ENCODE data around the gene SLC35G6.
"Not testable (repeated sequence)": the region's sequence is repeated elsewhere in the genome, so short reads cannot be mapped to it uniquely, and the experiment has no call there.

The SLC35G6 gene

DNA sequence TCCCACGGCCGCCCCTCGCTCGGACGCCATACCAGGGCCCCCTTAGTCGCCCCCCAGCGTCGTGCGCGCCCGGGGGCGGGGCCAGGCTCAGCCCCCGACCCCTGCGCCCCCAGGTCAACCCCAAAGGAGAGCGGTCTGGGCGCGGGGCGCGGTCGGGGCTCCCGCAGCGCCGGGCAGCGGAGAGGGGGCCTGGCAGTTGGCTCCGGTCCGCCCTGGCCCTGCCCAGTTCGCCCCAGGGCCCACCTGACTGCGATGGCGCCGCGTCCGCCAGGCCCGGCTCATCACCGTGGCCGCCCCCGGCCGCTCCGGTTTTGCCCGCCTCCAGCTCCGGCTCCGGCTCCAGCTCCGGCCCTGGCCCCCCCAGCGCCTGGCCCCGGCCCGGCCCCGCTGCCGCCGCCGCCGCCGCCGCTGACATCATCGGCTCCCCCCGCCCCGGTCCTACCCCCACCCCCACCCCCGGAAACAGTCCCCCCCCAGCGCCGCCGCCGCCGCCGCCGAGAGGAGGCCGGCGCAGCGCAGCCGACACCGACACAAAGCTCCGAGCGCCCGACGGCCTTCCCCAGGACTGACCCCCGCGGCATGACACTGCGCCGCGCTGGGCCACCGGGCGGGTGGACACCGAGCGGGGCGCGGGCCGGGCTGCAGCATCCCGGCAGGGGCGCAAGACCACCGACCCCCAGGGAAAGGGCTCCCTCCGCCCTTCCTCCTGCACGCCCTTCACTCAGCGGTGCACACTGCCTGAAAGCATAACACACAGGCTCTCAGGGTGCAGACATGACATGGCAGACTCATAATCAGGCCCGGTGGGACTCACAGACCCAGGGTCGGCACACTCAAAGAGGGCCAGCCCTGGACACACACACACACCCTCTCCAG, 1.8 kb upstream of the SLC35G6 start, which contains the start of gene ZBTB4:
Gene ZBTB4 (minus strand): TSS at position 419 of the 876 bp plus-strand sequence. CDS start 12,830 bp downstream, outside the sequence.
- DNase-seq: peak; percentile 72

DNA sequence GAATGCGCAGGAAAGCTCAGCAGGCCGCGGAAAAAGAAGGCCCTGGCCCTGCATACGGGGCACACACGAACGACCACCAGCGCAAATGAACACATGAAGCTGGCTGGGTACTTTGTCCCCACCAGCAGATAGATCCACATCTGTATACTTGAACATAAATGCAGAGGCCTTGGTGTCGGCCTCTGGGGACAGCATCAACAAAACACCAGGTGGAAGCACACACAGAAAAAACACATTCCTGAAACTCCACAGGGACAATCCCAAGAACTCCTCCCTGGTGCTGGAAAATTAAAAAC, 1.2 kb upstream of the SLC35G6 start:
- DNase-seq: no peak

DNA sequence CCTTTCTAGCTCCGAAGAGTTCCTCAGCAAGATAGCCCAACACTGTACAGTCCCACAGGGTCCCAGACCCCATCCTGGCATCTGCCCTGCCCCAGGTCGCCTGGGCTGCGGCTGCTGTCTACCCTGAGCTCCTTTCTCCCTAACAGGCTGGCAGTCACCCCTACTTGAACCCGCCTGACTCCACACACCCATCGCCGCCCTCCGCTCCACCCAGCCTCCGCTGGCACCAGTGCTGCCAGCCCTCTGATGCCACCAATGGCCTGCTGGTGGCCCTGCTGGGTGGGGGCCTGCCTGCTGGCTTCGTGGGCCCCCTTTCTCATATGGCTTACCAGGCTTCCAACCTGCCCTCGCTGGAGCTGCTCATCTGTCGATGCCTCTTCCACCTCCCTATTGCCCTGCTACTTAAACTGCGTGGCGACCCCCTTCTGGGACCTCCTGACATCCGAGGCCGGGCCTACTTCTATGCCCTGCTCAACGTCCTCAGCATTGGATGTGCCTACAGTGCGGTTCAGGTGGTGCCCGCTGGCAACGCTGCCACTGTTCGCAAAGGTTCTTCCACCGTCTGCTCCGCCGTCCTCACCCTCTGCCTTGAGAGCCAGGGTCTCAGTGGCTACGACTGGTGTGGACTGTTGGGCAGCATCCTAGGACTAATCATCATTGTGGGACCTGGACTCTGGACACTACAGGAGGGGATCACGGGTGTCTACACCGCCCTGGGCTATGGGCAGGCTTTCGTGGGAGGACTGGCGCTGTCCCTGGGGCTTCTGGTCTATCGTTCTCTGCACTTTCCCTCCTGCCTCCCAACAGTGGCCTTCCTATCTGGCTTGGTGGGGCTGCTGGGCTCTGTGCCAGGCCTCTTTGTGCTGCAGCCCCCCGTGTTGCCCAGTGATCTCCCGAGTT, 846 bp downstream of the SLC35G6 start:
- not testable (repeated sequence) for DNase-seq

DNA sequence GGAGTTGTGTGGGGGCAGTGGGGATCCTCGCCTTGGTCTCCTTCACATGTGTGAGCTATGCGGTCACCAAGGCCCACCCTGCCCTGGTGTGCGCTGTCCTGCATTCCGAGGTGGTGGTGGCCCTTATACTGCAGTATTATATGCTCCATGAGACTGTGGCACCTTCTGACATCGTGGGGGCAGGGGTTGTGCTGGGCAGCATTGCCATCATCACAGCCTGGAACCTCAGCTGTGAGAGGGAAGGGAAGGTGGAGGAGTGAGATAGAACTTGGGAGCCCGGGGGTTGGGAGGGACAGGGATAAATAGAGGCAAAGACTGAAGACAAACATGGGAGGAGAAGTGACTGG, 1.5 kb downstream of the SLC35G6 start:
- DNase-seq: not testable (repeated sequence)

DNA sequence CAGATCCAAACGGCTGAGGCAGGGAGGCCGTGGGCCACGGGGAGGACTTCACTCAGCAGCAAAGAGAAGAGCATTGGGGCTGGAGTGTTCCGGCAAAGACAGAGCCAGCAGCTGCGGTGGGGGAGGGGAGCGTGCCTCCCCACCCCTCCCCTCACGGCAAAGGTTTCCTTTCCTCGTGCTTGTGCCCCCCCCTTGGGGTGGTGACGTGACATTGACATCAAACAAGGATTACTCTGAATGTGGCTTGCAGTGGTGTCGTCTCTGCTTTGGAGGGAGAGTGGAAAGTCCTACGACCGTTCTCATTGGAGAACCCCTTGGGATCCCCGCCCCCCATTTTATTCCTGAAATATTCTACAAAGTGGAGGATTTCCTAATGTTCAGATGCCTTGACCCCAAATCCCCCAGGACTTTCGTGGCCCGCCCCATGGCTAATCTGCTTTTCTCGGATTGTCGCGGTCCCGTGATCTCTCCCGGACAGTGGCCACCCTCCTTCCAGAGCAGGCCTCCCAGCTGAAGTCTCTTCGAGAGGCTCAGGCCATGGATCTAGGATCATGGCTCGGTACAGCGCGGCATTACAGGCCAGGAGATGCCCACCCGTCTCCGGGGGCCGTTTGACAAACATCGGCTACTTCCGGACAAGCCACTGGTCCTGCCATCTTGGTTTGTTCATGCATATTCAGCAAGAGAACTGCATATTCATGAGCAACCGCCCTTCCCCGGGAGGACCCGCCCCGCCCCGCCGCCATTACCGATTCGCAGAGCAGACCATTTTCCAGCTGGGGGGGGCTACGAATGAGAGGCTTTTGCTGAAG, 2.2 kb downstream of the SLC35G6 start:
- DNase-seq: peak; percentile 95

DNA sequence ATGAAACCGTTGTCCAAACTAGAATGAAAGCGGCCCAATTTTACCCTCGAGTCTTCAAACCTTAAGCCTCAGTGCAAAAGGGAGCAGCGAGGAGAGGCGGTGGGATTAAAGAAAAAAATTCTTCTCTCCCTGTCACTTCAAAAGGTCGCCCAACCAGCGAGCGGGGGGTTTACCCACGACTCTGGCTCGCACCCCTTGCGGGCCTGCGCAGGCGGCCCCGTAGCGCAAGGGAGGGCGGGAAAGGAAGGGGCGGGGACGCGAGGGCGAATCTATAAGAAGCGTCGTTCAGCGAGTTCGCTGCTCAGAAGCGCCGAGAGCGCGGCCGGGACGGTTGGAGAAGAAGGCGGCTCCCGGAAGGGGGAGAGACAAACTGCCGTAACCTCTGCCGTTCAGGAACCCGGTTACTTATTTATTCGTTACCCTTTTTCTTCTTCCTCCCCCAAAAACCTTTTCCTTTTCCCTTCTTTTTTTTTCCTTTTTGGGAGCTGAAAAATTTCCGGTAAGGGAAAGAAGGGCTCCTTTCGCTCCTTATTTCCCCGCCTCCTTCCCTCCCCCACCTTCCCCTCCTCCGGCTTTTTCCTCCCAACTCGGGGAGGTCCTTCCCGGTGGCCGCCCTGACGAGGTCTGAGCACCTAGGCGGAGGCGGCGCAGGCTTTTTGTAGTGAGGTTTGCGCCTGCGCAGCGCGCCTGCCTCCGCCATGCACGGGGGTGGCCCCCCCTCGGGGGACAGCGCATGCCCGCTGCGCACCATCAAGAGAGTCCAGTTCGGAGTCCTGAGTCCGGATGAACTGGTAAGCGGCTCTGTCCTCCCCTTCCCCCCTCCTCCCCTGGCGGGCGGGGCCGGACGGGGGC, 3.0 kb downstream of the SLC35G6 start, which contains the start of gene POLR2A:
Gene POLR2A (plus strand): TSS at position 300 of the 852 bp plus-strand sequence.
- peak; percentile 98 for DNase-seq

DNA sequence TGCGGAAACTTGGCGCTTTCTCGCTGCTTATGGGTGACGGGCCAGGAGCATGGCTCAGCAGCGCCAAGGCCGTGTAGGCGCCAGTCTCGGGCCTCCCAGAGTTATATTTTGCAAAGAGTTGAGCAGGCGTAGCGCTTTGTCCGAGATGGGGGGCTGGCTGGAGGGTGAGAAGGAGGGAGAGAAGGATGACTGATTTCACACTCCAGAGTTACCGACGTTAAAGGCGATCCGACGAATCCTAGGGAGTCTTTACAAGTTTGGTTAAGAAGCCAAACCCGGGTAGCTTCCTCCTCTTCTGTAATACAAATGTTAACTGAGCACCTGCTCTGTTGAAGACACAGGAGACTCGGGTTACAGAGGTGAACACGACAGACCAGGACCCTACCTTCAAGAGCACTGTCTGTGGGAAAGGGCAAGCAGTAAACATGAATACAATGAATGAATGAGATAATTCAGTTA, 3.7 kb downstream of the SLC35G6 start:
- DNase-seq: no peak

DNA sequence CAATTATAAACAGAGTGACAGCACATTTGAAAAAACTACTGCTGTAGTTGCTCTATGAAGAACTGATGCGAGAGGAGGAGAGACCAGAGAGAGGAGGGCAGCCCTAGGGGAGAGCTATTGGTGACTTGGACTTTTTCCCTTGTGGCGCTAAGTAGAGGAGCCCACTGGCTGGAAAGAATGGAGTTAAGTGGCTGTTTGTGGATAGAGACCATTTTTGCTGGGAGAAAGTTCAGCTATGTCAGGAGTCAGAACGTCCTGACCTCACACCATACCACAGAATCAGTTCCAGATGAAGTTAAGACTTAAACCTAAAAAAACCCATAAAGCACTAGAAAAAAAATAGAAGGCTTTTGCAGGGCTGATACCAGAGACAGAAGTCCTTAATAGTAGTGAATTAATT, 4.9 kb downstream of the SLC35G6 start:
- DNase-seq: no peak

DNA sequence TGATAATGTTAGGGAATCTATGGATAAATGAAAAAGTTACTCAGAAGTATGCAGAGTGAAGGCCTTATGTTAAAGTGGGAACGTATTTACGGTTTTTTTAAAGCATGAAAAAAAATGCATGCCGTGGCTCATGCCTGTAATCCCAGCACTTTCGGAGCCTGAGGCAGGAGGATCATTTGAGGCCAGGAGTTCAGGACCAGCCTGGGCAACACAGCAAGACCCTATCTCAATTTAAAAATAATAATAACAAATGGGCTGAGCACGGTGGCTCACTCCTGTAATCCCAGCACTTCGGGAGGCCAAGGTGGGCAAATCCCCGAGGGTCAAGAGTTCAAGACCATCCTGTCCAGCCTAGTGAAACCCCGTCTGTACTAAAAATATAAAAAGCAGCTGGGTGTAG, 8.9 kb downstream of the SLC35G6 start:
- DNase-seq: no peak

DNA sequence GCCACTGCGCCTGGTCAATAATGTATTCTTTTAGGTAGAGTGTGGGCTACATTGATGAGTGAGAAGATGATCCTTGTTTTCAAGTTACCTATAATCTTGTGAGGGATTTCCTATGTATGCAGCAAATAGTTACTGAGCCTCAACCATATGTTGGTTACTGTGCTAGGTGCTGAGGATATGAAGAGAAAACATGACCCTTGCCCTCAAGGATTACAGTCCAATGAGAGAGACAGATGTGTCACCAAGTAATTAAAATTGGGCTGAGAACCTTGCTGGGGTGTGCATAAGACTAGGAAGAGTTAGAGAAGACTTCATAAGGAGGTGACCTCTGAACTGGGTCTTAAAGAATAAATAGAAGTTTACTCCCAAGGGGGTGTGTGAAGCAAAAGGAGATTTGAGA, 10.3 kb downstream of the SLC35G6 start:
- DNase-seq: no peak

DNA sequence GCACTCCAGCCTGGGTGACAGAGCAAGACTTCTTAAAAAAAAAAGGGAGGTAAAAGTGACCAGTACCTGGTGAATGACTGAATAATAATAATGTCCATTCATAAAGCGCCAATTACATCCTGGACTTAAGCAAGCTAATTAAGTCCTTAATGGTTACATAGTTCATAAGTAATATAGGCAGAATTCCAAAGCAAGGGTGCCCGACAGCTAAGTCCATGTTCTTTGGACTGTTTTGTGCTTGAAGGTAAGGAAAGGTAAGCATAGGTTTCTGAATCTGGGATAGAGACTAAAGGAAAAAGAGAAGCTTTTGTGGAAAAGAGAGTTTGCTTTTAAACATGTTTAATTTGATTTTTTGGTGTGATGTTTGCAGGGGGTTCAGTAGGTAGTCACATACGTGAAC, 12.7 kb downstream of the SLC35G6 start:
- DNase-seq: no peak

DNA sequence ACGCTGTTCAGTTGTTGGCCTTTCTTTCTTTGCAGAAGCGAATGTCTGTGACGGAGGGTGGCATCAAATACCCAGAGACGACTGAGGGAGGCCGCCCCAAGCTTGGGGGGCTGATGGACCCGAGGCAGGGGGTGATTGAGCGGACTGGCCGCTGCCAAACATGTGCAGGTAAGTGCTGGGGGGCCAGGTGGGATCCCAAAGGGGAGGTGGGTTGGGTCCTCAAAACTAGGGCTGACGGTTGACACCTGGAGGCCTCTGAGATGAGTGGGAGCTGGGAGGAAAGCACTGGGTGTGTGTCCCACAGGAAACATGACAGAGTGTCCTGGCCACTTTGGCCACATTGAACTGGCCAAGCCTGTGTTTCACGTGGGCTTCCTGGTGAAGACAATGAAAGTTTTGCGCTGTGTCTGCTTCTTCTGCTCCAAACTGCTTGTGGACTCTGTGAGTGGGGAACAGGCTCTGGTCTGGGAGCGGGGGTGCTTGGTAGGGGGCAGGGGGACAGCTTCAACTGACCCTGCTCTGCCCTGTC, 14.7 kb downstream of the SLC35G6 start:
- DNase-seq: no peak

DNA sequence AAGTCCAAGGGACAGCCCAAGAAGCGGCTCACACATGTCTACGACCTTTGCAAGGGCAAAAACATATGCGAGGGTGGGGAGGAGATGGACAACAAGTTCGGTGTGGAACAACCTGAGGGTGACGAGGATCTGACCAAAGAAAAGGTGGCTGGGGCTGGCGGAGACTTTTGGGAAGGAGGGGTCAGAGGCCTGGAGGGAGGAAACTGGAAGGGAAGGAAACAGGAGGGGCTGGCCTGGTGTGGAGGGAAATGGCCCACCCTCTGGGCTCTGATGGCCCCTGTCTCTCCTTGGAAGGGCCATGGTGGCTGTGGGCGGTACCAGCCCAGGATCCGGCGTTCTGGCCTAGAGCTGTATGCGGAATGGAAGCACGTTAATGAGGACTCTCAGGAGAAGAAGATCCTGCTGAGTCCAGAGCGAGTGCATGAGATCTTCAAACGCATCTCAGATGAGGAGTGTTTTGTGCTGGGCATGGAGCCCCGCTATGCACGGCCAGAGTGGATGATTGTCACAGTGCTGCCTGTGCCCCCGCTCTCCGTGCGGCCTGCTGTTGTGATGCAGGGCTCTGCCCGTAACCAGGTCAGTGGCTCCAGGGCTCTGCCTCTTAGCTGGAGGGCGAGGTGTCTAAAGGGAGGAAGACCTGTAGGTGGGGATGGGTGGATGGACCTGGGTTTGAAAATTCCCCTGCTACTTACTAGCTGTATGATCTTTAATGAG, 15.4 kb downstream of the SLC35G6 start:
- DNase-seq: no peak

DNA sequence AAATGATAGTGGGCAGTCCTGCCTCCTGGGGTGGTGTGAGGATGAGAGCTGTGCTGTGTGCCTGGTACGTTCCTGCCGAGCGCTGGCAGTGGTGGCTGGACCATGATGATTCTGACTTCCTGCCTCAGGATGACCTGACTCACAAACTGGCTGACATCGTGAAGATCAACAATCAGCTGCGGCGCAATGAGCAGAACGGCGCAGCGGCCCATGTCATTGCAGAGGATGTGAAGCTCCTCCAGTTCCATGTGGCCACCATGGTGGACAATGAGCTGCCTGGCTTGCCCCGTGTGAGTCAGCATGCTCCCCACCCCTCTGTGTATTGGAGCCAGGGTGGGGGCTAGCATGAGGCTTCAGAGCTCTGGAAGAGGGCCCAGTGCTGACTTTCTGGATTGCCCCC, 16.0 kb downstream of the SLC35G6 start:
- DNase-seq: no peak

DNA sequence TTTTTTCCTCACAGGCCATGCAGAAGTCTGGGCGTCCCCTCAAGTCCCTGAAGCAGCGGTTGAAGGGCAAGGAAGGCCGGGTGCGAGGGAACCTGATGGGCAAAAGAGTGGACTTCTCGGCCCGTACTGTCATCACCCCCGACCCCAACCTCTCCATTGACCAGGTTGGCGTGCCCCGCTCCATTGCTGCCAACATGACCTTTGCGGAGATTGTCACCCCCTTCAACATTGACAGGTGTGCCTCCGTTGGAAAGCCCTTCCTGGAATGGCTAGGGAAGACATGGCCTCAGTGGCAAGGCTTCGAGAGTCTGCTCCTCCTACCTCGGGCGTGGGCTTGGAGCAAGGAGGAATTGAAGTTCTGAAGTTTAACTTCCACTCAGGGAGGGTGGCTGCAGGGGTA, 16.4 kb downstream of the SLC35G6 start:
- no peak for DNase-seq

DNA sequence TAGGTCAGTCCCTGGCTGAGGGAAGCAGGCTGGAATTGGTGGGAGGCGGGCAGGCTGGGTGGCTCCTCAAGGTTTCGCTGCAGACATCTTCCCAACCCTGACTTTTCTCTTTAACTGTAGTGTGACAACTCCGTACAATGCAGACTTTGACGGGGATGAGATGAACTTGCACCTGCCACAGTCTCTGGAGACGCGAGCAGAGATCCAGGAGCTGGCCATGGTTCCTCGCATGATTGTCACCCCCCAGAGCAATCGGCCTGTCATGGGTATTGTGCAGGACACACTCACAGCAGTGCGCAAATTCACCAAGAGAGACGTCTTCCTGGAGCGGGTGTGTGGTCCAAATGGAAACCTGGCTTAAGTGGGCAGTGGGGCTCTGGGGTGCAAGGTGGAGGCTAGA, 17.9 kb downstream of the SLC35G6 start:
- DNase-seq: no peak

DNA sequence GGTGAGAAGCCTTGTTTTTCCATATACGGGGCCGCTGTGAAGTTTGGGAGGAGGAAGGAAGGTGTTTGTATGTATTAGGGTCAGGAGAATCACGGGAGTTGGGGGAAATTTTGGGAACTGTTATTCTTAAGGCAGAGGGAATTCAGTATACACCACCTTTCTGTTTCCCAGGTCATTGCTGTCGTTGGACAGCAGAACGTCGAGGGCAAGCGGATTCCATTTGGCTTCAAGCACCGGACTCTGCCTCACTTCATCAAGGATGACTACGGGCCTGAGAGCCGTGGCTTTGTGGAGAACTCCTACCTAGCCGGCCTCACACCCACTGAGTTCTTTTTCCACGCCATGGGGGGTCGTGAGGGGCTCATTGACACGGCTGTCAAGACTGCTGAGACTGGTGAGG, 20.5 kb downstream of the SLC35G6 start:
- DNase-seq: no peak

DNA sequence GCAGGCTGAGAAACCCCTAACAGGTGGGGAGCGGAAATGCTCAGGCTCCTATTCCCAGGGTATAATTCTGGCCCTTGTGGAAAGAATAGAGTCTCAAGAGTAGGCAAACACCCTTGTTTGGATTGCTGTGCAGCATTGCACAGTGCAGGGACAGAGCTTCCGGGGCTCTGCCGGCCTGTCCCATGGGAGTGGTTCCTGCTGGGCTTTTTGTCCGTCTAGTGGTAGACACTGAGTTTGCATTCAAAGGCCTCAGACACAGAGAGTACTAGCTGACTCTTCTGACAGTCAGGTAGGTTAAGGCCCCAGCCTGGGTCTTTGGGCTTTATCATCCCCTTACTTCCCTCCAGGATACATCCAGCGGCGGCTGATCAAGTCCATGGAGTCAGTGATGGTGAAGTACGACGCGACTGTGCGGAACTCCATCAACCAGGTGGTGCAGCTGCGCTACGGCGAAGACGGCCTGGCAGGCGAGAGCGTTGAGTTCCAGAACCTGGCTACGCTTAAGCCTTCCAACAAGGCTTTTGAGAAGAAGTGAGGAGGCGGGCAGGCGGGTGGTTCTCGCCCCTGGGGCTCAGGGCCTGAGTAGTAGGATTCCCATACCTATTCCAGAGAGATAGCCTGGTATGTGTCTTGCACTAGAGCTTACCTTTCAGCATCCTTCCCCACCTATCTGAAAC, 21.1 kb downstream of the SLC35G6 start:
- DNase-seq: no peak

DNA sequence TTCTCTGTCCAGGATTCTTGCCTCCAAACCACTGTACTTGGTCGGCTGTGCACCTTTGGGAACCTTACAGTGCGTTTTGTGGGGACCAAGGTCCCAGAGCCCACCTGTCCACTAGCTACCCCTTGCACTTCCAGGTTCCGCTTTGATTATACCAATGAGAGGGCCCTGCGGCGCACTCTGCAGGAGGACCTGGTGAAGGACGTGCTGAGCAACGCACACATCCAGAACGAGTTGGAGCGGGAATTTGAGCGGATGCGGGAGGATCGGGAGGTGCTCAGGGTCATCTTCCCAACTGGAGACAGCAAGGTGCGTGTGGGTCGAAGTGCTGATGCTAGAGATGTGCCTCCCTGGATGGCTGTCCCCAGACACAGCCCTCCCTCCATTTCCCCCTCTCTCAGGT, 21.7 kb downstream of the SLC35G6 start:
- DNase-seq: no peak

DNA sequence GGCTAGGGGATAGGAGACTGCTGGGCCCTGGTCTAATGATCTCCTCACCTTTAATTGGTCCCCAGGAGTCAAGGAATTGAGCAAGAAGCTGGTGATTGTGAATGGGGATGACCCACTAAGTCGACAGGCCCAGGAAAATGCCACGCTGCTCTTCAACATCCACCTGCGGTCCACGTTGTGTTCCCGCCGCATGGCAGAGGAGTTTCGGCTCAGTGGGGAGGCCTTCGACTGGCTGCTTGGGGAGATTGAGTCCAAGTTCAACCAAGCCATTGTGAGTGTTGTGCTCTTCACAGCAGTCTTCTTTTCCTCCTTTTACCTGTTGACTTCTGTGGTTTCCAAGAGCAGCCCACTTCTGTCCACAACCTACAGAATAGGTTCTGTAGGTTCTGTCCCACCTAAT, 22.3 kb downstream of the SLC35G6 start:
- no peak for DNase-seq

DNA sequence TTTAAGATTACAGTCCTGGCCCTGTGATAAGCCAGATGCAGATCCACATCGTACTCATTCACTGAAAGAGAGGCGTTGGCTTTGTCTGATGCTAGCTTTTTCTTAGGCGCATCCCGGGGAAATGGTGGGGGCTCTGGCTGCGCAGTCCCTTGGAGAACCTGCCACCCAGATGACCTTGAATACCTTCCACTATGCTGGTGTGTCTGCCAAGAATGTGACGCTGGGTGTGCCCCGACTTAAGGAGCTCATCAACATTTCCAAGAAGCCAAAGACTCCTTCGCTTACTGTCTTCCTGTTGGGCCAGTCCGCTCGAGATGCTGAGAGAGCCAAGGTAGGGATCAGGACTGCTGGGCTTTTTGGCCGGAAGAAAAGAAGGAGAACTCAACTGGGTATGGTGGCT, 26.9 kb downstream of the SLC35G6 start:
- no peak for DNase-seq
